HepG2 (cell line): ENCODE results near the gene FASTK. TPM values are rescaled to one million over a fixed set of nuclear protein-coding genes. Genes with fewer than 3 reads are reported as not detected.

ENCODE experiments used
- CCAR2 ChIP-seq: fragments of 200-400 bp; formaldehyde crosslinking; optimal IDR thresholded peaks from 2 replicates; pipeline ENCODE3; 2018; ENCODE audit warnings: low read depth, mild to moderate bottlenecking, low read length, moderate library complexity
- CREBL2 ChIP-seq: sonication (generic); formaldehyde crosslinking; IDR thresholded peaks from 2 replicates; pipeline ENCODE4 v1.8.1; 2023; ENCODE audit warnings: missing genetic modification reagents, mild to moderate bottlenecking, borderline replicate concordance
- EEA1 ChIP-seq: sonication (generic); formaldehyde crosslinking; IDR thresholded peaks from 2 replicates; pipeline ENCODE4 v1.5.1; 2020; ENCODE audit warnings: mild to moderate bottlenecking, missing genetic modification reagents, borderline replicate concordance
- EP300 ChIP-seq, 3 experiments: sonication (generic) in 1 of 3; formaldehyde crosslinking in 1 of 3; IDR thresholded peaks; 2 replicates each; pipeline versions ENCODE4 v1.5.1 to v1.6.1; 2011 to 2020; ENCODE audit warnings: low read depth in 2 of 3, low read length in 2 of 3, borderline replicate concordance in 1 of 3, improper control_type of control experiment in 1 of 3, mild to moderate bottlenecking in 1 of 3, missing genetic modification reagents in 1 of 3, moderate library complexity in 1 of 3
- HMGA1 ChIP-seq: sonication (generic); formaldehyde crosslinking; conservative IDR thresholded peaks from 2 replicates; pipeline ENCODE4 v1.4.0; 2020; ENCODE audit warnings: missing genetic modification reagents
- KAT8 ChIP-seq: IDR thresholded peaks from 2 replicates; pipeline ENCODE4 v1.6.1; 2016; ENCODE audit warnings: missing genetic modification reagents, missing compliant biosample characterization
- KLF15 ChIP-seq: sonication (generic); formaldehyde crosslinking; IDR thresholded peaks from 2 replicates; pipeline ENCODE4 v1.8.1; 2023; ENCODE audit warnings: borderline replicate concordance, mild to moderate bottlenecking, inconsistent platforms, missing genetic modification reagents, mixed read lengths
- MEIS2 ChIP-seq: sonication (generic); formaldehyde crosslinking; IDR thresholded peaks from 2 replicates; pipeline ENCODE4 v1.9.0; 2021; ENCODE audit warnings: mild to moderate bottlenecking, missing genetic modification reagents
- NFKB2 ChIP-seq: sonication (generic); formaldehyde crosslinking; IDR thresholded peaks from 2 replicates; pipeline ENCODE4 v1.4.0; 2020; ENCODE audit warnings: missing genetic modification reagents, borderline replicate concordance
- PHB2 ChIP-seq: fragments of 450-650 bp; IDR thresholded peaks from 2 replicates; pipeline ENCODE4 v1.6.1; 2018; ENCODE audit not compliant: partially characterized antibody
- RXRA ChIP-seq: sonication (generic); formaldehyde crosslinking; IDR thresholded peaks from 2 replicates; pipeline ENCODE4 v1.5.1; 2020; ENCODE audit warnings: missing genetic modification reagents
- RXRB ChIP-seq: IDR thresholded peaks from 2 replicates; pipeline ENCODE4 v1.6.1; 2016; ENCODE audit warnings: borderline replicate concordance, missing genetic modification reagents, missing compliant biosample characterization
- SOX5 ChIP-seq: IDR thresholded peaks from 2 replicates; pipeline ENCODE4 v1.6.1; 2016; ENCODE audit warnings: borderline replicate concordance
- SRF ChIP-seq: IDR thresholded peaks from 2 replicates; pipeline ENCODE4 v1.6.1; 2011; ENCODE audit warnings: mild to moderate bottlenecking, low read depth, low read length, moderate library complexity
- ZBTB38 ChIP-seq: sonication (generic); formaldehyde crosslinking; IDR thresholded peaks from 2 replicates; pipeline ENCODE4 v1.5.1; 2020; ENCODE audit warnings: mild to moderate bottlenecking, missing genetic modification reagents
- ZFX ChIP-seq: sonication (generic); formaldehyde crosslinking; IDR thresholded peaks from 2 replicates; pipeline ENCODE4 v1.4.0; 2020; ENCODE audit warnings: mild to moderate bottlenecking, low read depth, missing genetic modification reagents, moderate library complexity
- ZNF260 ChIP-seq: sonication (generic); formaldehyde crosslinking; IDR thresholded peaks from 2 replicates; pipeline ENCODE4 v1.4.0; 2020; ENCODE audit warnings: missing genetic modification reagents, low read depth, mild to moderate bottlenecking, borderline replicate concordance
- polyA plus RNA-seq, 8 experiments: library from polyadenylated mRNA; depleted of rRNA in 3 of 8; stranded (reverse) in 7 of 8; unstranded in 1 of 8; fragments of >200 nt; fragmentation: Illumina TruSeq in 4 of 8; extraction: Trizol in 4 of 8; gene quantifications; 2 replicates each; pipeline versions ENCODE4 v1.2.1 to v1.2.3, GENCODE V29; 2011 to 2016; ENCODE audit warnings: low read depth in 4 of 8, missing spikeins in 1 of 8, mixed read lengths in 1 of 8; ENCODE audit not compliant: insufficient read depth in 1 of 8
- total RNA-seq, 5 experiments: library from RNA; depleted of rRNA; stranded (reverse); fragments of >200 nt; fragmentation: Illumina TruSeq; extraction: Trizol; gene quantifications; 2 replicates each; pipeline ENCODE4 v1.2.3, GENCODE V29; 2016; ENCODE audit warnings: low read depth in 1 of 5
- TF ChIP-seq, protein P1 (sequence below): sonication (generic); formaldehyde crosslinking; IDR thresholded peaks from 2 replicates; pipeline ENCODE4 v1.9.0; 2022; ENCODE audit warnings: low read depth, missing genetic modification reagents
- TF ChIP-seq, protein P2 (sequence below): sonication (generic); formaldehyde crosslinking; IDR thresholded peaks from 2 replicates; pipeline ENCODE4 v1.8.0; 2022; ENCODE audit warnings: mild to moderate bottlenecking, missing genetic modification reagents, moderate library complexity
- TF ChIP-seq, protein P3 (sequence below): IDR thresholded peaks from 2 replicates; pipeline ENCODE4 v1.6.1; 2016; ENCODE audit warnings: low read depth
- TF ChIP-seq, protein P4 (sequence below): sonication (generic); formaldehyde crosslinking; IDR thresholded peaks from 2 replicates; pipeline ENCODE4 v1.5.1; 2020; ENCODE audit warnings: missing genetic modification reagents, mild to moderate bottlenecking, borderline replicate concordance

FASTK gene
- total and polyA plus RNA-seq, 2 of the 13 experiments (the other 11 are each of a cell fraction or from before 2014, with no cell fraction given) = 52.9 to 55.7 TPM

GRCh38 chr7:151088856-151089699 is 8.5 kb upstream of the FASTK start (continued):
- TF ChIP-seq, protein P1, sequence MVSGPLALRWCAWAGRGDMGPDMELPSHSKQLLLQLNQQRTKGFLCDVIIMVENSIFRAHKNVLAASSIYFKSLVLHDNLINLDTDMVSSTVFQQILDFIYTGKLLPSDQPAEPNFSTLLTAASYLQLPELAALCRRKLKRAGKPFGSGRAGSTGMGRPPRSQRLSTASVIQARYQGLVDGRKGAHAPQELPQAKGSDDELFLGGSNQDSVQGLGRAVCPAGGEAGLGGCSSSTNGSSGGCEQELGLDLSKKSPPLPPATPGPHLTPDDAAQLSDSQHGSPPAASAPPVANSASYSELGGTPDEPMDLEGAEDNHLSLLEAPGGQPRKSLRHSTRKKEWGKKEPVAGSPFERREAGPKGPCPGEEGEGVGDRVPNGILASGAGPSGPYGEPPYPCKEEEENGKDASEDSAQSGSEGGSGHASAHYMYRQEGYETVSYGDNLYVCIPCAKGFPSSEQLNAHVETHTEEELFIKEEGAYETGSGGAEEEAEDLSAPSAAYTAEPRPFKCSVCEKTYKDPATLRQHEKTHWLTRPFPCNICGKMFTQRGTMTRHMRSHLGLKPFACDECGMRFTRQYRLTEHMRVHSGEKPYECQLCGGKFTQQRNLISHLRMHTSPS (CRISPR knock-in tag) = no peak
- no peak for TF ChIP-seq SRF
- TF ChIP-seq, protein P2, sequence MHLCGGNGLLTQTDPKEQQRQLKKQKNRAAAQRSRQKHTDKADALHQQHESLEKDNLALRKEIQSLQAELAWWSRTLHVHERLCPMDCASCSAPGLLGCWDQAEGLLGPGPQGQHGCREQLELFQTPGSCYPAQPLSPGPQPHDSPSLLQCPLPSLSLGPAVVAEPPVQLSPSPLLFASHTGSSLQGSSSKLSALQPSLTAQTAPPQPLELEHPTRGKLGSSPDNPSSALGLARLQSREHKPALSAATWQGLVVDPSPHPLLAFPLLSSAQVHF (CRISPR knock-in tag) = no peak
- no peak for TF ChIP-seq CCAR2
- TF ChIP-seq, protein P3, sequence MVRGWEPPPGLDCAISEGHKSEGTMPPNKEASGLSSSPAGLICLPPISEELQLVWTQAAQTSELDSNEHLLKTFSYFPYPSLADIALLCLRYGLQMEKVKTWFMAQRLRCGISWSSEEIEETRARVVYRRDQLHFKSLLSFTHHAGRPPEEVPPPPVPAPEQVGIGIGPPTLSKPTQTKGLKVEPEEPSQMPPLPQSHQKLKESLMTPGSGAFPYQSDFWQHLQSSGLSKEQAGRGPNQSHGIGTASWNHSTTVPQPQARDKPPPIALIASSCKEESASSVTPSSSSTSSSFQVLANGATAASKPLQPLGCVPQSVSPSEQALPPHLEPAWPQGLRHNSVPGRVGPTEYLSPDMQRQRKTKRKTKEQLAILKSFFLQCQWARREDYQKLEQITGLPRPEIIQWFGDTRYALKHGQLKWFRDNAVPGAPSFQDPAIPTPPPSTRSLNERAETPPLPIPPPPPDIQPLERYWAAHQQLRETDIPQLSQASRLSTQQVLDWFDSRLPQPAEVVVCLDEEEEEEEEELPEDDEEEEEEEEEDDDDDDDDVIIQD = peak; percentile 19; the same call in 1 of the 2 replicates
- no peak for TF ChIP-seq EEA1
- TF ChIP-seq RXRB (CRISPR knock-in tag) = peak; percentile 35; the same call in 1 of the 2 replicates
- TF ChIP-seq CREBL2 (CRISPR knock-in tag) = no peak
- TF ChIP-seq PHB2 = no peak
- TF ChIP-seq KAT8 (CRISPR knock-in tag) = 0 out of 2 replicates have a peak, but pooled peaks have one; percentile 38
- peak; percentile 45; the same call in 1 of the 2 replicates for TF ChIP-seq ZBTB38 (CRISPR knock-in tag)
- TF ChIP-seq HMGA1 (CRISPR knock-in tag) = no peak
- peak; percentile 22; the same call in 1 of the 2 replicates for TF ChIP-seq ZFX (CRISPR knock-in tag)
- peak; percentile 58; the same call in 1 of the 2 replicates for TF ChIP-seq SOX5 (CRISPR knock-in tag)
- TF ChIP-seq KLF15 (CRISPR knock-in tag) = no peak
- TF ChIP-seq, protein P4, sequence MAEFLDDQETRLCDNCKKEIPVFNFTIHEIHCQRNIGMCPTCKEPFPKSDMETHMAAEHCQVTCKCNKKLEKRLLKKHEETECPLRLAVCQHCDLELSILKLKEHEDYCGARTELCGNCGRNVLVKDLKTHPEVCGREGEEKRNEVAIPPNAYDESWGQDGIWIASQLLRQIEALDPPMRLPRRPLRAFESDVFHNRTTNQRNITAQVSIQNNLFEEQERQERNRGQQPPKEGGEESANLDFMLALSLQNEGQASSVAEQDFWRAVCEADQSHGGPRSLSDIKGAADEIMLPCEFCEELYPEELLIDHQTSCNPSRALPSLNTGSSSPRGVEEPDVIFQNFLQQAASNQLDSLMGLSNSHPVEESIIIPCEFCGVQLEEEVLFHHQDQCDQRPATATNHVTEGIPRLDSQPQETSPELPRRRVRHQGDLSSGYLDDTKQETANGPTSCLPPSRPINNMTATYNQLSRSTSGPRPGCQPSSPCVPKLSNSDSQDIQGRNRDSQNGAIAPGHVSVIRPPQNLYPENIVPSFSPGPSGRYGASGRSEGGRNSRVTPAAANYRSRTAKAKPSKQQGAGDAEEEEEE (CRISPR knock-in tag) = no peak
- no peak for TF ChIP-seq ZNF260 (CRISPR knock-in tag)
- peak in 1 of 2 experiments; percentile 38; a peak in 1 of 4 replicates for TF ChIP-seq EP300 (IDR thresholded peaks at IDR 0.05; ENCODE audit: low read depth in 2 of 2, low read length in 2 of 2)
- no peak for TF ChIP-seq EP300 (CRISPR knock-in tag; IDR thresholded peaks at IDR 0.05; ENCODE audit: borderline replicate concordance)
- TF ChIP-seq MEIS2 = no peak
- TF ChIP-seq RXRA (CRISPR knock-in tag) = no peak
- 0 out of 2 replicates have a peak, but pooled peaks have one; percentile 16 for TF ChIP-seq NFKB2 (CRISPR knock-in tag)
